Measurements from ENCODE around the gene AUNIP.

Gene AUNIP

GRCh38 chr1:25885602-25886001 lies 26.3 kb upstream of the AUNIP start:
- no peak for TF ChIP-seq CTCF (conservative IDR thresholded peaks at IDR 0.05)

DNA sequence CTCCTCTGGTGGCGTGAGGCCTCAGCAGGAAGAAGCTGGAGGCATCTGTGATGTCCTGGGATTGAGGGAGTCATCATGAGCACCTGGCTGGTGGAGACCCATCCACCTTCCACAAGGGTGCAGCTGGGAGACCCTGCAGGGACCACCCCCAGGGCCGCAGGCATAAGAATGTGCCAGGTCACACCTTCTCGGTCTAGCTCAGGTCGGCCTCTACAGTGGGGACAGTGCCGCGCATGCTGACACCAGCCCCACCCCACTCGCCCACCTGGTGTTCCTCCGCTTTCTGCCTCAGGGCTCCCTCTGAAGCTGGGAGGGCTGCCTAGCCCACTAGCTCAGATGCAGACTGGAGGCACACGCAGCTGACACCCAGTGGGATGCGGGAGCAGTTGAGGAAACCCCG lies 22.0 kb upstream of the AUNIP start:
- H3K27ac ChIP-seq: no peak overlapping the region
- TF ChIP-seq CTCF (conservative IDR thresholded peaks at IDR 0.05): no peak

More at GRCh38 chr1:25885602-25886001, 26.3 kb upstream of the AUNIP start:
- H3K27ac ChIP-seq: no peak overlapping the region

DNA sequence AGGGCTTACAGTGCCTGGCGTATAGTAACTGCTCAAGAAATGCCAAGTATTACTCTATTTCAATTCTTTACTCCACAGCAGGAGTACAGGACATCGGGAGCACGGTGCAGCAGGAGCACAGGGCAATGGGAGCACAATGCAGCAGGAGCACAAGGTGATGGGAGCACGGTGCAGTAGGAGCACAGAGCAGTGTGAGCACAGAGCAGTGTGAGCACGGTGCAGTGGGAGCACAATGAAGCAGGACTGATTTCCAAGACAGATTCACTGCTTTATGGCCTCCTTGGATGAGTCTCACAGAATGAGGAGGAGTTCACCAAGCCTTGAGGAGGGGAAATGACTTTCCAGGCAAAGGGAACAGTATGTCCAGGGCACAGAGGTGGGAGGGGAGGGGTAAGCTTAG lies 21.3 kb upstream of the AUNIP start:
- H3K27ac ChIP-seq: no peak overlapping the region

GRCh38 chr1:25879675-25880074 lies 20.4 kb upstream of the AUNIP start:
- no peak for TF ChIP-seq CTCF (conservative IDR thresholded peaks at IDR 0.05)

More for the DNA sequence above, 21.3 kb upstream of the AUNIP start:
- no peak for TF ChIP-seq CTCF (conservative IDR thresholded peaks at IDR 0.05)

GRCh38 chr1:25878690-25879089 lies 19.4 kb upstream of the AUNIP start:
- H3K27ac ChIP-seq: peak overlapping the region; percentile 62
- no peak for TF ChIP-seq CTCF (conservative IDR thresholded peaks at IDR 0.05)

More at GRCh38 chr1:25879675-25880074, 20.4 kb upstream of the AUNIP start:
- H3K27ac ChIP-seq: peak overlapping the region; percentile 62

DNA sequence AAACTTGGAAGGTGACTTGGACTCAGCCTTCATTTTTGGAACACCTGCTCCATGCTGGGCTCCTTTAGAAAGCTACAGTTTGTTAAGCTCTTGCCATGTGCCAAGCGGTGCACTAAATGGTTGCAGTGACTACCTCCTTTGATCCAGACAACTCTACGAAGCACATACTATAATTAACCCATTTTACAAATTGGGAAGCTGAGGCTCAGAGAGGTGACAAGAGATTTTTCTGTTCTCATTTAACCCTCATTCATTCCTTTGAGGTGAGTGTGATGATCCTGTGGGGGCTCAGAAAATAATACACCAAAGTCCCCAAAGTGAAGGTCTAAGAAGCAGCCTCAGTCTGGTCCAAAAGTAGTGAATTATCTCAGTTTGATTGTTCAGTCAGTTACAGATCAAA lies 17.9 kb upstream of the AUNIP start:
- TF ChIP-seq CTCF (conservative IDR thresholded peaks at IDR 0.05): no peak
- no peak overlapping the region for H3K27ac ChIP-seq

DNA sequence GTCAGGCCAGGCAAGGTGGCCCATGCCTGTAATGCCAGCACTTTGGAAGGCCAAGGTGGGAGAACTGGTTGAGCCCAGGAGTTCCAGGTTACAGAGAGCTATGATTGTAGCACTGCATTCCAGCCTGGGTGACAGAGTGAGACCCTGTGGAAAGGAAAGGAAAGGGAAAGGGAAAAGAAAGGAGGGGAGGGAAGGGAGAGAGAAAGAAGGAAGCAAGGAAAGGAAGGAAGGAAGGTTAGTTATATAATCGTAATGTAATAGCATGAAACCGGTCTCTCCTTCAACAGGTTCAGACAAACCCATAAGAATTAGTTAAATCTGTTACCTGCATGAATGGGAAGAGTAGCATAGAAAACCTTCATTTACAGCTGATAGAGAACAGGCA lies 17.4 kb upstream of the AUNIP start:
- no peak for TF ChIP-seq CTCF (conservative IDR thresholded peaks at IDR 0.05)
- peak overlapping the region; percentile 97 for H3K27ac ChIP-seq
